OCI-LY3 (cell line): ENCODE results near the gene CLSTN1.

ENCODE experiments used
- CTCF ChIP-seq: fragments of 200-600, 300-600 bp; sonication (generic); IDR thresholded peaks from 2 replicates; pipeline ENCODE4 v1.5.1; 2014; ENCODE audit warnings: antibody characterized with exemption, low read length, low read depth
- EZH2phosphoT487 ChIP-seq: fragments of 200-600 bp; shearing (Covaris generic); IDR thresholded peaks from 2 replicates; pipeline ENCODE4 v1.6.1; 2018; ENCODE audit warnings: antibody characterized with exemption, mixed run types, low read depth

GRCh38 chr1:9746651-9747050 is 77.1 kb downstream of the CLSTN1 start:
- no peak for TF ChIP-seq CTCF
- TF ChIP-seq EZH2phosphoT487, result no peak
